Esophagus squamous epithelium (tissue), 5 donors: Measurements from ENCODE around the gene IMMP2L. TPM values are rescaled to one million over a fixed set of nuclear protein-coding genes. Genes with fewer than 3 reads are reported as not detected.

Source experiments
- DNase-seq: peaks from one replicate; lab custom pipeline; 2025; lab: John Stamatoyannopoulos, UW
- H3K27ac ChIP-seq, 4 donors: fragments of 200-600 bp; sonication (generic); one replicate each; pipeline ENCODE4 v1.5.1; 2016 to 2019; ENCODE audit warnings: mild to moderate bottlenecking in 1 of 4
- H3K27me3 ChIP-seq, 4 donors: fragments of 200-600 bp; sonication (generic); 1 replicate in 3 of 4; 2 replicates in 1 of 4; pipeline versions ENCODE4 v1.5.1 to v1.6.0; 2017 to 2021; ENCODE audit warnings: antibody characterized with exemption in 1 of 4
- H3K36me3 ChIP-seq, 3 donors: fragments of 200-600 bp; sonication (generic); one replicate each; pipeline ENCODE4 v1.5.1; 2016 to 2019
- H3K4me1 ChIP-seq, 3 donors: fragments of 200-600 bp; sonication (generic); one replicate each; pipeline ENCODE4 v1.5.1; 2017 to 2019
- H3K4me3 ChIP-seq, 4 donors: fragments of 200-600 bp; sonication (generic); 1 replicate in 3 of 4; 2 replicates in 1 of 4; pipeline ENCODE4 v1.5.1; 2016 to 2019; ENCODE audit warnings: mild to moderate bottlenecking in 2 of 4, moderate library complexity in 1 of 4
- H3K9me3 ChIP-seq, 3 donors: fragments of 200-600 bp; sonication (generic); one replicate each; pipeline ENCODE4 v1.5.1; 2016 to 2019
- POLR2A ChIP-seq, 4 donors: fragments of 450-650 bp; IDR thresholded peaks; one replicate each; pipeline ENCODE4 v1.6.1; 2017; ENCODE audit warnings: antibody characterized with exemption in 4 of 4, mild to moderate bottlenecking in 4 of 4, moderate library complexity in 3 of 4
- WGBS, 2 donors: methylation state at CpG; one replicate each; pipeline ENCODE4 v1.1.5; 2018; 5-methylcytosine and 5-hydroxymethylcytosine counted together
- intact Hi-C: fragments of 100-400 bp; cut with DNase I; formaldehyde crosslinking; loops from one replicate; pipeline ENCODE4 v1.15.0; 2022
- total RNA-seq, 4 donors: library from RNA; depleted of rRNA; stranded (reverse); fragments of >200 nt; gene quantifications; one replicate each; pipeline ENCODE4 v1.1.0, GENCODE V29; 2016
- TF ChIP-seq, protein P1 (sequence below), 6 experiments: fragments of 450-650 bp in 4 of 6; fragments of 200-600 bp in 2 of 6; sonication (generic) in 2 of 6; IDR thresholded peaks; one replicate each; pipeline ENCODE4 v1.5.1; 2016 to 2019; ENCODE audit warnings: antibody characterized with exemption in 6 of 6, mild to moderate bottlenecking in 4 of 6, moderate library complexity in 4 of 6
- donor health status: DM: yes; HTN: yes; CAD: no.

The IMMP2L gene
- total RNA-seq, 4 donors from 2014 or later: 1.6 to 21.7 (median 5.4) TPM

DNA sequence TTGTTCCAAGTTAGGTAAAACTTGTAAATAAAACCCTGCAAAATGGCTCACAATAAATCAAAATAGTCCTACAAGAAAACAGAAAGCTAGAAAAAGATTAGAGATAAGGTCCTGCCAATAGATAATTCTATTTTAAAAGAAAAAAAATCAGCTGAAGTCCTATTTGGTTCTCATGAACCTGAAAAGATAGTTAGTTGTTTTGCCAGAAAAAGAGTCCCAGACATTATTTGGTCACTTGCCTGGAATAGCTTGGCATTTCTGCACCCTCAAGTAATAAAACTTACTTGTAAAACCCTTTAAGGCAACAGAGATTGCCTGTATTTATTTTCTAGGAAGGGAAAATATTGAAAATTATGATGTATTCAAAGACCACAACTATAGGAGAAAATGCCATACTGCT is 423.7 kb downstream of the IMMP2L start:
- intact Hi-C loops: no loop called here
- Histone ChIP-seq H3K27ac (peak overlapping the region in 1 of 4 donors; percentile 4), H3K36me3 (no peaks in the 10 kb centered on the region), H3K4me3 (no peak overlapping the region), H3K4me1 (peaks cover 0 to 14% (median 4%) of the 10 kb centered on the region in 3 donors), H3K9me3 (no peaks in the 10 kb centered on the region), H3K27me3 (no peaks in the 10 kb centered on the region)
- no peak for DNase-seq
- TF ChIP-seq POLR2A (IDR thresholded peaks at IDR 0.05): no peak
- TF ChIP-seq, protein P1, sequence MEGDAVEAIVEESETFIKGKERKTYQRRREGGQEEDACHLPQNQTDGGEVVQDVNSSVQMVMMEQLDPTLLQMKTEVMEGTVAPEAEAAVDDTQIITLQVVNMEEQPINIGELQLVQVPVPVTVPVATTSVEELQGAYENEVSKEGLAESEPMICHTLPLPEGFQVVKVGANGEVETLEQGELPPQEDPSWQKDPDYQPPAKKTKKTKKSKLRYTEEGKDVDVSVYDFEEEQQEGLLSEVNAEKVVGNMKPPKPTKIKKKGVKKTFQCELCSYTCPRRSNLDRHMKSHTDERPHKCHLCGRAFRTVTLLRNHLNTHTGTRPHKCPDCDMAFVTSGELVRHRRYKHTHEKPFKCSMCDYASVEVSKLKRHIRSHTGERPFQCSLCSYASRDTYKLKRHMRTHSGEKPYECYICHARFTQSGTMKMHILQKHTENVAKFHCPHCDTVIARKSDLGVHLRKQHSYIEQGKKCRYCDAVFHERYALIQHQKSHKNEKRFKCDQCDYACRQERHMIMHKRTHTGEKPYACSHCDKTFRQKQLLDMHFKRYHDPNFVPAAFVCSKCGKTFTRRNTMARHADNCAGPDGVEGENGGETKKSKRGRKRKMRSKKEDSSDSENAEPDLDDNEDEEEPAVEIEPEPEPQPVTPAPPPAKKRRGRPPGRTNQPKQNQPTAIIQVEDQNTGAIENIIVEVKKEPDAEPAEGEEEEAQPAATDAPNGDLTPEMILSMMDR (IDR thresholded peaks at IDR 0.05): no peak

DNA sequence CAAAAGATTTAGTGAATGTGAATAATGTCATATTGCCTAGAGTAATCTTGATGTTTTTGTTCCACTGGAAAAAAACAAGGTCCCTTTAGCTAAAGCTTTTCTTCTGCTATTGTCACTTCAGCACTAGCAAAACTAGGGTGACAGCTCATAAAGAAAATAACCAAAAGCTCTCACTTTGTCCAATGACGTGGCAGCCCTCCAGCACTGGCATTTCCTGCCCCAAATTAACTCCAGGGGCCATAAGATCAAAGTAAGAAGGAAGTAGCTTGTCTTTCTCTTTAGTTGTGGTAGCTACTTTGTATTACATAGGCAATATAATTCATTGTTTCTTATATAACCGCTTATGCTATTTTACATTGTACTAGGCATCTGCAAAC is 424.1 kb downstream of the IMMP2L start:
- H3K9me3 ChIP-seq: no peaks in the 10 kb centered on the region
- H3K27ac ChIP-seq: peak overlapping the region in 2 of 4 donors; percentile 3 to 4
- DNase-seq: no peak
- 24 to 34% methylated on average over 2 of the region's 2 CpGs for WGBS, 2 donors
- H3K4me1 ChIP-seq: peaks cover 0 to 14% (median 4%) of the 10 kb centered on the region in 3 donors
- H3K4me3 ChIP-seq: no peak overlapping the region
- intact Hi-C loops: no loop called here
- TF ChIP-seq, protein P1 (IDR thresholded peaks at IDR 0.05): no peak
- no peak for TF ChIP-seq POLR2A (IDR thresholded peaks at IDR 0.05)
- H3K36me3 ChIP-seq: no peaks in the 10 kb centered on the region
- no peaks in the 10 kb centered on the region for H3K27me3 ChIP-seq

DNA sequence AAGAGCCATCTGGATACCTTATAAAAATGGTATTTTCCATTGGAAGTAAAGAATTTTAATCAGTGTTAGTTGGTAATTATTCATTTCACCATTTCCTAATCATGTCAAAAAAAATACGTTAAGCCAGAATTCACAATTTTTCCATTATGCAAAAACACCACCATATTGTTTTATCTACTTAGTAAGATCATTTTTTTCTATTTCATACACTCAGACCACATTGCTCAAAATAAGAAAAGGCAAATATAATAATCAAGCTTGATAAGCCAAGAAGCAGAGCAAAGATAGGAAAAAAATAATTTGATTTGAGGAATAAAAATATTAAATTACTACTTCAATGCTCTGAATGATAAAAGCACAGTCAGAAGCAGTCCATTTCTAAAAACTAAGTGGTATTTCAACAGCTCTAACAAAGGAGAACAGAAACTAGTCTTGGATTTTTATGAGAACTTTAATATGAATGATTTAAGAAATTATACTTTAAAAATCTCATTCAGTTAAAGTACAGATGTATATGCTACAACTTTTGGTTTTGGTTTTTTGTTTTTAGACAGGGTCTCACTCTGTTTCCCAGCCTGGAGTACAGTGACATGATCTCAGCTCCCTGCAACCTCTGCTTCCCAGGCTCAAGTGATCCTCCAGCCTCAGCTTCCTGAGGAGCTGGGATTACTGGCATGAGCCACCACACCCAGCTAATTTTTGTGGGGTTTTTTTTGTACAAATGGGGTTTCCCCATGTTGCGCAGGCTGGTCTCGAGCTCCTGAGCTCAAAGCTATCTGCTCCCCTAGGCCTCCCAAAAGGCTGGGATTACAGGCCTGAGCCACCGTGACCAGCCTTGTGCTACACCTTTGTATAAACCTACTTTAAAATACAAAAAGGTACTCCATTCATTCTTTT is 424.7 kb downstream of the IMMP2L start:
- 37% methylated on average over 3 to 4 of the region's 4 CpGs for WGBS, 2 donors
- intact Hi-C loops: no loop called here
- H3K9me3 ChIP-seq: no peaks in the 10 kb centered on the region
- TF ChIP-seq POLR2A (IDR thresholded peaks at IDR 0.05): no peak
- TF ChIP-seq, protein P1 (IDR thresholded peaks at IDR 0.05): no peak
- no peak overlapping the region for H3K4me3 ChIP-seq
- peak overlapping the region in 2 of 4 donors; percentile 3 to 4 for H3K27ac ChIP-seq
- no peaks in the 10 kb centered on the region for H3K27me3 ChIP-seq
- peaks cover 0 to 14% (median 4%) of the 10 kb centered on the region in 3 donors for H3K4me1 ChIP-seq
- no peak for DNase-seq
- H3K36me3 ChIP-seq: no peaks in the 10 kb centered on the region

DNA sequence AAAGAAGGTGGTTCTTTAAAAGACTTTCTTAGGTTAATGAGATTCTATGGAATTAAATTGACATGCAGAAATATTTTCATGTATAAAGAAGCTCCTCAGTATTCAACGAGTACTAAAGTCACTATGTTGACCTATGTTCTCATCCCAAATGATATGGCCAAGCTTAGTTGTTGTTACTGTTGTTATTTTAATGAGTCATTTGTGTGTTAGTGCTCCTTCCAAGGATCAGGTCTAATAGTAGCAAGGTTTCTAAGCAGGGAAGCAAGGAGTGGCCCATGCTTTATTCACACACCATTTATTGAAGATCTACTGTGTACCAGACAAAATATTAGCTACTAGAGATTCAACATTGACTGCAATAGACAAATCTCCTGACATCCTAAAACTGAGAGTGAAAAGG is 429.5 kb downstream of the IMMP2L start:
- Histone ChIP-seq H3K27me3 (no peaks in the 10 kb centered on the region), H3K36me3 (no peaks in the 10 kb centered on the region), H3K4me1 (peaks cover 0 to 4% (median 2%) of the 10 kb centered on the region in 3 donors), H3K4me3 (no peak overlapping the region), H3K27ac (no peak overlapping the region), H3K9me3 (no peaks in the 10 kb centered on the region)
- 70 to 79% methylated on average over 1 of the region's 1 CpG for WGBS, 2 donors
- no peak for DNase-seq
- no peak for TF ChIP-seq POLR2A (IDR thresholded peaks at IDR 0.05)
- TF ChIP-seq, protein P1 (IDR thresholded peaks at IDR 0.05): no peak
- intact Hi-C loops: no loop called here

DNA sequence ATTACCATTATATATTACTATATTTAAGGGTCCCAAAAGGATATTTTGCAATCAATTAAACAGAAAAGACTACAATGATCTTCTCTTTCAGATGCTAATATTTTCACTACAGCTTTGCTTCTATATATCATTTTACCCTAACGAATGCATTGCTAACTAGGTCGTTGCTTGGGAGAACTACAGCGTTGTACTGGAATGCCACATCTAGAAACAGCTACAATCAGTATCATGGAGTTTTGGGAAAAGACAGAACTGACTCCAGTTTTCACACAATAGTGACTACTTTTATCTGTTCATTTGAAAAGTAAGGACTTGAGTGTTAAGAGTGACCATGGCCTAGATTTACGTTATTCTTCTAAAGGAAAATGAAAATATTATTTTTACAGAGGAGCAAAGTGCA is 432.9 kb downstream of the IMMP2L start:
- Histone ChIP-seq H3K4me1 (no peaks in the 10 kb centered on the region), H3K36me3 (no peaks in the 10 kb centered on the region), H3K9me3 (no peaks in the 10 kb centered on the region), H3K27ac (no peak overlapping the region), H3K27me3 (no peaks in the 10 kb centered on the region), H3K4me3 (no peak overlapping the region)
- intact Hi-C loops: no loop called here
- no peak for DNase-seq
- 94 to 95% methylated on average over 4 of the region's 4 CpGs for WGBS, 2 donors
- TF ChIP-seq, protein P1 (IDR thresholded peaks at IDR 0.05): no peak
- TF ChIP-seq POLR2A (IDR thresholded peaks at IDR 0.05): no peak
